Endodermal cell (in vitro differentiated cells): ENCODE data around the gene SIGLECL1. TPM values are rescaled to one million over a fixed set of nuclear protein-coding genes. Genes with fewer than 3 reads are reported as not detected.

Source experiments
- DNase-seq: peaks from one replicate; pipeline ENCODE4 v3.0.0-alpha.2; 2017
- H3K27ac ChIP-seq: 2 replicates; pipeline ENCODE4 v1.5.1; 2013; ENCODE audit warnings: mild to moderate bottlenecking, low read depth, low read length, moderate library complexity
- H3K27me3 ChIP-seq: 2 replicates; pipeline ENCODE4 v1.6.1; 2013; ENCODE audit warnings: mild to moderate bottlenecking, low read length, moderate library complexity; ENCODE audit not compliant: insufficient read depth, control insufficient read depth, poor library complexity, severe bottlenecking
- H3K36me3 ChIP-seq: 2 replicates; pipeline ENCODE4 v1.7.0; 2013; ENCODE audit warnings: mild to moderate bottlenecking, low read length, moderate library complexity; ENCODE audit not compliant: control insufficient read depth, insufficient read depth
- H3K4me1 ChIP-seq: one replicate; pipeline ENCODE4 v1.7.0; 2013; ENCODE audit warnings: low read length; ENCODE audit not compliant: control insufficient read depth, insufficient read depth
- H3K4me3 ChIP-seq: 2 replicates; pipeline ENCODE4 v1.5.1; 2013; ENCODE audit warnings: mild to moderate bottlenecking, low read length, moderate library complexity
- H3K9ac ChIP-seq: 2 replicates; pipeline ENCODE4 v1.6.1; 2013; ENCODE audit warnings: mild to moderate bottlenecking, low read length, moderate library complexity; ENCODE audit not compliant: poor library complexity, severe bottlenecking; ENCODE audit errors: extremely low read depth
- H3K9me3 ChIP-seq: 2 replicates; pipeline ENCODE4 v1.6.1; 2013; ENCODE audit warnings: mild to moderate bottlenecking, low read length, moderate library complexity; ENCODE audit not compliant: control insufficient read depth
- H3K27ac Mint-ChIP-seq: 2 replicates; pipeline ENCODE4 v1.8.0; 2020; ENCODE audit warnings: mixed read lengths
- H3K27me3 Mint-ChIP-seq: 2 replicates; pipeline ENCODE4 v1.8.0; 2021; ENCODE audit warnings: mild to moderate bottlenecking, mixed read lengths; ENCODE audit not compliant: insufficient read depth
- H3K36me3 Mint-ChIP-seq: 2 replicates; pipeline ENCODE4 v1.8.0; 2020; ENCODE audit warnings: low read depth, mixed read lengths
- H3K4me1 Mint-ChIP-seq: 2 replicates; pipeline ENCODE4 v1.8.0; 2020; ENCODE audit warnings: mixed read lengths
- H3K4me3 Mint-ChIP-seq: 2 replicates; pipeline ENCODE4 v1.8.0; 2020; ENCODE audit warnings: mild to moderate bottlenecking, moderate library complexity, mixed read lengths
- H3K9me3 Mint-ChIP-seq: 2 replicates; pipeline ENCODE4 v1.8.0; 2020; ENCODE audit warnings: mild to moderate bottlenecking, mixed read lengths
- CTCF ChIP-seq: fragments of 200-600 bp; sonication (generic); conservative IDR thresholded peaks from 2 replicates; pipeline ENCODE4 v1.5.0; 2021; ENCODE audit warnings: antibody characterized with exemption, mild to moderate bottlenecking
- WGBS, 2 experiments: methylation state at CpG; one replicate each; pipeline versions ENCODE4 v1.1.5 to v1.1.7; 2013; ENCODE audit warnings: missing lambda C conversion rate in 2 of 2, mixed read lengths in 1 of 2; ENCODE audit not compliant: insufficient coverage in 1 of 2, insufficient read length in 1 of 2; 5-methylcytosine and 5-hydroxymethylcytosine counted together
- total RNA-seq, 2 donors: library from RNA; stranded (reverse); fragmentation: NEBNext Ultra II Directional in 1 of 2; extraction: Animal tissue kit (Norgen Biotek cat#: 25700) in 1 of 2; gene quantifications; 2 replicates in 1 of 2; 3 replicates in 1 of 2; pipeline ENCODE4 v1.2.1, GENCODE V29; 2021

The SIGLECL1 gene
- total RNA-seq, 2 donors from 2014 or later, result not detected

GRCh38 chr19:51242881-51243630 lies 7.8 kb upstream of the SIGLECL1 start:
- Mint-ChIP-seq H3K36me3 (no peaks in the 10 kb centered on the region), H3K4me3 (no peak overlapping the region), H3K9me3 (no peaks in the 10 kb centered on the region), H3K4me1 (no peaks in the 10 kb centered on the region), H3K27ac (no peak overlapping the region), H3K27me3 (peaks cover 18% of the 10 kb centered on the region)
- 92 to 94% methylated on average over 8 of the region's 8 CpGs for WGBS, 2 experiments
- no peak overlapping the region for H3K27ac ChIP-seq
- no peak overlapping the region for H3K4me3 ChIP-seq
- no peaks in the 10 kb centered on the region for H3K36me3 ChIP-seq
- no peak overlapping the region for H3K9ac ChIP-seq
- no peaks in the 10 kb centered on the region for H3K27me3 ChIP-seq
- TF ChIP-seq CTCF, result no peak
- DNase-seq, result no peak
- H3K9me3 ChIP-seq, result no peaks in the 10 kb centered on the region
- H3K4me1 ChIP-seq, result no peaks in the 10 kb centered on the region

- peaks cover 4% of the 10 kb centered on the region for H3K9me3 Mint-ChIP-seq
- H3K4me1 Mint-ChIP-seq, result no peaks in the 10 kb centered on the region
- peaks cover 6% of the 10 kb centered on the region for H3K9me3 ChIP-seq
- peaks cover 9% of the 10 kb centered on the region for H3K27me3 Mint-ChIP-seq
- H3K36me3 ChIP-seq, result no peaks in the 10 kb centered on the region
- no peaks in the 10 kb centered on the region for H3K4me1 ChIP-seq
- WGBS, 2 experiments, result 86 to 91% methylated on average over 1 to 5 of the region's 5 CpGs
- no peaks in the 10 kb centered on the region for H3K27me3 ChIP-seq
- no peaks in the 10 kb centered on the region for H3K36me3 Mint-ChIP-seq
- no peak overlapping the region for H3K27ac ChIP-seq
- no peak for TF ChIP-seq CTCF
- no peak overlapping the region for H3K4me3 ChIP-seq
- no peak for DNase-seq
- no peak overlapping the region for H3K9ac ChIP-seq
- H3K27ac Mint-ChIP-seq, result no peak overlapping the region
- no peak overlapping the region for H3K4me3 Mint-ChIP-seq
Observed at GRCh38 chr19:51246164-51246552, 4.7 kb upstream of the SIGLECL1 start.

GRCh38 chr19:51247972-51248590 lies 2.8 kb upstream of the SIGLECL1 start:
- peaks cover 4% of the 10 kb centered on the region for H3K9me3 Mint-ChIP-seq
- H3K4me3 ChIP-seq, result no peak overlapping the region
- 82 to 88% methylated on average over 6 to 7 of the region's 7 CpGs for WGBS, 2 experiments

More at GRCh38 chr19:51247972-51248590, 2.8 kb upstream of the SIGLECL1 start:
- no peaks in the 10 kb centered on the region for H3K27me3 ChIP-seq
- no peaks in the 10 kb centered on the region for H3K36me3 Mint-ChIP-seq
- TF ChIP-seq CTCF, result no peak
- no peak overlapping the region for H3K4me3 Mint-ChIP-seq
- peaks cover 6% of the 10 kb centered on the region for H3K27me3 Mint-ChIP-seq
- no peak overlapping the region for H3K27ac Mint-ChIP-seq
- peaks cover 6% of the 10 kb centered on the region for H3K9me3 ChIP-seq
- H3K27ac ChIP-seq, result no peak overlapping the region
- no peaks in the 10 kb centered on the region for H3K36me3 ChIP-seq
- H3K9ac ChIP-seq, result no peak overlapping the region
- no peak for DNase-seq
- no peaks in the 10 kb centered on the region for H3K4me1 Mint-ChIP-seq
- no peaks in the 10 kb centered on the region for H3K4me1 ChIP-seq
